ENCODE data around the gene STRBP.

The STRBP gene

GRCh38 chr9:123261006-123261677 lies 7.2 kb downstream of the STRBP start:
- TF ChIP-seq, protein P1, sequence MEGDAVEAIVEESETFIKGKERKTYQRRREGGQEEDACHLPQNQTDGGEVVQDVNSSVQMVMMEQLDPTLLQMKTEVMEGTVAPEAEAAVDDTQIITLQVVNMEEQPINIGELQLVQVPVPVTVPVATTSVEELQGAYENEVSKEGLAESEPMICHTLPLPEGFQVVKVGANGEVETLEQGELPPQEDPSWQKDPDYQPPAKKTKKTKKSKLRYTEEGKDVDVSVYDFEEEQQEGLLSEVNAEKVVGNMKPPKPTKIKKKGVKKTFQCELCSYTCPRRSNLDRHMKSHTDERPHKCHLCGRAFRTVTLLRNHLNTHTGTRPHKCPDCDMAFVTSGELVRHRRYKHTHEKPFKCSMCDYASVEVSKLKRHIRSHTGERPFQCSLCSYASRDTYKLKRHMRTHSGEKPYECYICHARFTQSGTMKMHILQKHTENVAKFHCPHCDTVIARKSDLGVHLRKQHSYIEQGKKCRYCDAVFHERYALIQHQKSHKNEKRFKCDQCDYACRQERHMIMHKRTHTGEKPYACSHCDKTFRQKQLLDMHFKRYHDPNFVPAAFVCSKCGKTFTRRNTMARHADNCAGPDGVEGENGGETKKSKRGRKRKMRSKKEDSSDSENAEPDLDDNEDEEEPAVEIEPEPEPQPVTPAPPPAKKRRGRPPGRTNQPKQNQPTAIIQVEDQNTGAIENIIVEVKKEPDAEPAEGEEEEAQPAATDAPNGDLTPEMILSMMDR (IDR thresholded peaks at IDR 0.05; ENCODE audit: low read depth, low read length): no peak
- no peak for TF ChIP-seq MYC (IDR thresholded peaks at IDR 0.05; ENCODE audit: low read depth, low read length)
- TF ChIP-seq POLR2A (IDR thresholded peaks at IDR 0.05; ENCODE audit: extremely low read depth, insufficient read length): no peak
- TF ChIP-seq MAX (IDR thresholded peaks at IDR 0.05; ENCODE audit: low read depth, low read length): no peak
- no peak for DNase-seq (ENCODE audit: low read depth)
- no peak overlapping the region for H3K4me3 ChIP-seq (ENCODE audit: low read depth, low read length)

GRCh38 chr9:123260340-123260739 lies 8.0 kb downstream of the STRBP start:
- DNase-seq (ENCODE audit: low read depth): no peak
- no peak overlapping the region for H3K4me3 ChIP-seq (ENCODE audit: low read depth, low read length)
- TF ChIP-seq MAX (IDR thresholded peaks at IDR 0.05; ENCODE audit: low read depth, low read length) (no peak), MYC (IDR thresholded peaks at IDR 0.05; ENCODE audit: low read depth, low read length) (no peak), POLR2A (IDR thresholded peaks at IDR 0.05; ENCODE audit: extremely low read depth, insufficient read length) (no peak)
- TF ChIP-seq, protein P1 (IDR thresholded peaks at IDR 0.05; ENCODE audit: low read depth, low read length): no peak

- no peak for TF ChIP-seq MAX (IDR thresholded peaks at IDR 0.05; ENCODE audit: low read depth, low read length)
- TF ChIP-seq MYC (IDR thresholded peaks at IDR 0.05; ENCODE audit: low read depth, low read length): no peak
- no peak for TF ChIP-seq POLR2A (IDR thresholded peaks at IDR 0.05; ENCODE audit: extremely low read depth, insufficient read length)
- TF ChIP-seq, protein P1 (IDR thresholded peaks at IDR 0.05; ENCODE audit: low read depth, low read length): no peak
- H3K4me3 ChIP-seq (ENCODE audit: low read depth, low read length): no peak overlapping the region
- DNase-seq (ENCODE audit: low read depth): no peak
Observed at GRCh38 chr9:123257276-123257675, 11.1 kb downstream of the STRBP start.

DNA sequence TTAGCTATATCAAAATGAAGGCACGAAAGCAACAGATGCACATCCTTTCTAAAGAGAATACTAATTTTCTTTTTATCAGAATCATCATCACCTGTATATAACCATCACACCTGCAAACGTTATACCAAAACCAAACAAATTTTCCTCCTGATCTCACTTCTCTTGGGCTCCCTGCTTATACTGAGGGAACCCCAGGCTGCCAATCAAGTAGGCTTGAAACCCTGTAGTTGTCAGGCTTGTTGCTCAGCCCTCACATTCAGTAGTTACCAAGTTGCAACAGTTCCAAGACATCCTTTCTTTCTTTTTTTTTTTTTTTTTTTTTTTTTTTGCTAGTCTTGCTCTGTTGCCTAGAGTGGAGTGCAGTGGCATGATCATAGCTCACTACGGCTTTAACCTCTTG lies 12.7 kb downstream of the STRBP start:
- no peak for TF ChIP-seq MAX (IDR thresholded peaks at IDR 0.05; ENCODE audit: low read depth, low read length)
- TF ChIP-seq MYC (IDR thresholded peaks at IDR 0.05; ENCODE audit: low read depth, low read length): no peak
- no peak for TF ChIP-seq POLR2A (IDR thresholded peaks at IDR 0.05; ENCODE audit: extremely low read depth, insufficient read length)
- TF ChIP-seq, protein P1 (IDR thresholded peaks at IDR 0.05; ENCODE audit: low read depth, low read length): no peak
- H3K4me3 ChIP-seq (ENCODE audit: low read depth, low read length): no peak overlapping the region
- DNase-seq (ENCODE audit: low read depth): no peak

DNA sequence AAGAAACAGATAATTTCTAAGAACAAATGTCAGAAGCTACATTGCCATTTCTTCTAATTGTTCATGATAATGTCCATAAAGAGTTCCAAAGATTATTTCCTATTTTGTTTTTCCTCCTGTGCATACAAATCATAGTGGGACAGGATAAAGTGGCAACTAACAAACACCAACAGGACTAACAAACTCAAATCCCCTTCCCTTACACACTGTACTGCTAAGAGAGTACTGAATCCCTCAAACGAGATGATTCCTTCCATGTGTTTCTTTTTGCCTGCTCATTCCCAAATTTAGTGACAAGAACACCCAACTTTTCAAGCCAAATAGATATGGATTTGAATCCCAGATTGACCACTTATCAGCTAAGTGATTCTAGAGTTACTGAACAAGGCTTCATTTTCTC lies 15.2 kb downstream of the STRBP start:
- DNase-seq (ENCODE audit: low read depth): no peak
- no peak for TF ChIP-seq MAX (IDR thresholded peaks at IDR 0.05; ENCODE audit: low read depth, low read length)
- TF ChIP-seq MYC (IDR thresholded peaks at IDR 0.05; ENCODE audit: low read depth, low read length): no peak
- TF ChIP-seq, protein P1 (IDR thresholded peaks at IDR 0.05; ENCODE audit: low read depth, low read length): no peak
- TF ChIP-seq POLR2A (IDR thresholded peaks at IDR 0.05; ENCODE audit: extremely low read depth, insufficient read length): no peak
- H3K4me3 ChIP-seq (ENCODE audit: low read depth, low read length): no peak overlapping the region
